Mammary epithelial cell (primary cell): Measurements from ENCODE around the gene CLNK.

Source experiments
- CTCF ChIP-seq, 2 donors: IDR thresholded peaks in 1 of 2; conservative IDR thresholded peaks in 1 of 2; 2 replicates each; pipeline ENCODE4 v1.5.1; 2011 to 2012; ENCODE audit warnings: inconsistent platforms in 2 of 2, low read length in 2 of 2, mild to moderate bottlenecking in 2 of 2, control low read depth in 1 of 2, low read depth in 1 of 2; ENCODE audit not compliant: insufficient read depth in 1 of 2; ENCODE audit errors: extremely low read depth in 1 of 2
- EZH2 ChIP-seq: IDR thresholded peaks from 2 replicates; pipeline ENCODE4 v1.6.1; 2012; ENCODE audit warnings: low read length, inconsistent platforms, borderline replicate concordance

DNA sequence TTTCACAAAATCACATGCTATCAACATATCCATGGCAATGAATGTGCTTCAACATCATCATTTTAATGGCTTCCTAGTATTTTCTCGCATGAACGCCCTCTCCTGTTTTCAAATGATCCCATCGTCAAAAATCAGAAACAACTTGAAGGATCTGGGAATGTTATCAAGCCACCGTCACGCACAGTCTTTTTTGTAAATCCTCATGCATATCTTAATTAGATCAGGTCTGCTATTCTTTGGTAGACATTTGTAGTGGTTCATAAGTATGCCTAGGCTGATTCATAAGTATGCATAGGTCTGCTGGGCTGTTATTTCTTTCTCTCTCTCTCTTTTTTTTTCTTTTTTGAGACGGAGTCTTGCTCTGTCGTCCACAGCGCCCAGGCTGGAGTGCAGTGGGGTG, 101.6 kb downstream of the CLNK start:
- TF ChIP-seq EZH2 = no peak
- TF ChIP-seq CTCF (conservative IDR thresholded peaks at IDR 0.05 in 1 of 2, IDR thresholded peaks at IDR 0.05 in 1 of 2; ENCODE audit: extremely low read depth in 1 of 2, insufficient read depth in 1 of 2, low read depth in 1 of 2, low read length in 2 of 2) = no peak
